OCI-LY3 (cell line): ENCODE results near the gene SAMD13.

ENCODE experiments used
- H2AFZ ChIP-seq: fragments of 200-600, 300-600 bp; shearing (Covaris generic); 2 replicates; pipeline ENCODE4 v1.6.0; 2014; ENCODE audit warnings: antibody characterized with exemption, low read depth, low read length
- H3K27ac ChIP-seq: fragments of 200-600, 300-600 bp; sonication (generic); 2 replicates; pipeline ENCODE4 v1.5.1; 2014; ENCODE audit warnings: mild to moderate bottlenecking, low read length, moderate library complexity, mixed read lengths
- H3K27me3 ChIP-seq: fragments of 200-600, 300-600 bp; sonication (generic); 2 replicates; pipeline ENCODE4 v1.6.1; 2014; ENCODE audit warnings: low read depth, low read length, mixed read lengths
- H3K36me3 ChIP-seq: fragments of 200-600, 300-600 bp; sonication (generic); replicated peaks from 2 replicates; pipeline ENCODE3; 2014; ENCODE audit warnings: low read depth, low read length, mixed read lengths
- H3K4me1 ChIP-seq: fragments of 300-600, 200-600 bp; sonication (generic); 2 replicates; pipeline ENCODE4 v1.6.1; 2014; ENCODE audit warnings: low read length, mixed read lengths
- H3K4me2 ChIP-seq: fragments of 200-600, 300-600 bp; sonication (generic); 2 replicates; pipeline ENCODE4 v1.6.1; 2014; ENCODE audit warnings: low read length, mixed read lengths
- H3K4me3 ChIP-seq: fragments of 300-600, 200-600 bp; sonication (generic); 2 replicates; pipeline ENCODE4 v1.5.1; 2014; ENCODE audit warnings: antibody characterized with exemption, mild to moderate bottlenecking, low read length, moderate library complexity
- H3K79me2 ChIP-seq: fragments of 300-600, 200-600 bp; shearing (Covaris generic); 2 replicates; pipeline ENCODE4 v1.6.1; 2014; ENCODE audit warnings: mild to moderate bottlenecking, low read length, mixed read lengths
- H3K9ac ChIP-seq: fragments of 300-600, 200-600 bp; shearing (Covaris generic); 2 replicates; pipeline ENCODE4 v1.6.0; 2014; ENCODE audit warnings: mild to moderate bottlenecking, low read length, moderate library complexity
- H3K9me3 ChIP-seq: fragments of 200-600, 300-600 bp; shearing (Covaris generic); 2 replicates; pipeline ENCODE4 v1.6.1; 2014; ENCODE audit warnings: low read length, mixed read lengths; ENCODE audit not compliant: insufficient read depth
- H4K20me1 ChIP-seq: fragments of 200-600, 300-600 bp; sonication (generic); 2 replicates; pipeline ENCODE4 v1.6.1; 2016; ENCODE audit warnings: low read length, mixed read lengths; ENCODE audit not compliant: insufficient read depth
- EZH2phosphoT487 ChIP-seq: fragments of 200-600 bp; shearing (Covaris generic); IDR thresholded peaks from 2 replicates; pipeline ENCODE4 v1.6.1; 2018; ENCODE audit warnings: antibody characterized with exemption, mixed run types, low read depth
- TF ChIP-seq, protein P1 (sequence below): fragments of 200-600, 300-600 bp; sonication (generic); IDR thresholded peaks from 2 replicates; pipeline ENCODE4 v1.5.1; 2014; ENCODE audit warnings: antibody characterized with exemption, low read length, low read depth

Gene SAMD13

GRCh38 chr1:84260852-84261518, 40.5 kb upstream of the SAMD13 start:
- no peak overlapping the region for H3K27ac ChIP-seq
- no peaks in the 10 kb centered on the region for H3K9me3 ChIP-seq
- H3K9ac ChIP-seq: no peak overlapping the region
- H3K27me3 ChIP-seq: no peaks in the 10 kb centered on the region
- no peaks in the 10 kb centered on the region for H4K20me1 ChIP-seq
- H3K4me3 ChIP-seq: no peak overlapping the region
- TF ChIP-seq, protein P1, sequence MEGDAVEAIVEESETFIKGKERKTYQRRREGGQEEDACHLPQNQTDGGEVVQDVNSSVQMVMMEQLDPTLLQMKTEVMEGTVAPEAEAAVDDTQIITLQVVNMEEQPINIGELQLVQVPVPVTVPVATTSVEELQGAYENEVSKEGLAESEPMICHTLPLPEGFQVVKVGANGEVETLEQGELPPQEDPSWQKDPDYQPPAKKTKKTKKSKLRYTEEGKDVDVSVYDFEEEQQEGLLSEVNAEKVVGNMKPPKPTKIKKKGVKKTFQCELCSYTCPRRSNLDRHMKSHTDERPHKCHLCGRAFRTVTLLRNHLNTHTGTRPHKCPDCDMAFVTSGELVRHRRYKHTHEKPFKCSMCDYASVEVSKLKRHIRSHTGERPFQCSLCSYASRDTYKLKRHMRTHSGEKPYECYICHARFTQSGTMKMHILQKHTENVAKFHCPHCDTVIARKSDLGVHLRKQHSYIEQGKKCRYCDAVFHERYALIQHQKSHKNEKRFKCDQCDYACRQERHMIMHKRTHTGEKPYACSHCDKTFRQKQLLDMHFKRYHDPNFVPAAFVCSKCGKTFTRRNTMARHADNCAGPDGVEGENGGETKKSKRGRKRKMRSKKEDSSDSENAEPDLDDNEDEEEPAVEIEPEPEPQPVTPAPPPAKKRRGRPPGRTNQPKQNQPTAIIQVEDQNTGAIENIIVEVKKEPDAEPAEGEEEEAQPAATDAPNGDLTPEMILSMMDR: no peak
- TF ChIP-seq EZH2phosphoT487: no peak
- H3K4me1 ChIP-seq: no peaks in the 10 kb centered on the region
- H3K36me3 ChIP-seq: no peaks in the 10 kb centered on the region
- H3K79me2 ChIP-seq: no peaks in the 10 kb centered on the region
- no peak overlapping the region for H3K4me2 ChIP-seq
- no peak overlapping the region for H2AFZ ChIP-seq

- no peaks in the 10 kb centered on the region for H3K27me3 ChIP-seq
- no peak overlapping the region for H3K27ac ChIP-seq
- no peaks in the 10 kb centered on the region for H4K20me1 ChIP-seq
- no peaks in the 10 kb centered on the region for H3K36me3 ChIP-seq
- H3K9me3 ChIP-seq: no peaks in the 10 kb centered on the region
- TF ChIP-seq, protein P1: no peak
- no peak for TF ChIP-seq EZH2phosphoT487
- no peak overlapping the region for H3K4me3 ChIP-seq
- H3K9ac ChIP-seq: no peak overlapping the region
- no peak overlapping the region for H2AFZ ChIP-seq
- no peak overlapping the region for H3K4me2 ChIP-seq
- no peaks in the 10 kb centered on the region for H3K79me2 ChIP-seq
- H3K4me1 ChIP-seq: no peaks in the 10 kb centered on the region
These were observed 36.5 kb upstream of the SAMD13 start for GRCh38 chr1:84264961-84265360.

DNA sequence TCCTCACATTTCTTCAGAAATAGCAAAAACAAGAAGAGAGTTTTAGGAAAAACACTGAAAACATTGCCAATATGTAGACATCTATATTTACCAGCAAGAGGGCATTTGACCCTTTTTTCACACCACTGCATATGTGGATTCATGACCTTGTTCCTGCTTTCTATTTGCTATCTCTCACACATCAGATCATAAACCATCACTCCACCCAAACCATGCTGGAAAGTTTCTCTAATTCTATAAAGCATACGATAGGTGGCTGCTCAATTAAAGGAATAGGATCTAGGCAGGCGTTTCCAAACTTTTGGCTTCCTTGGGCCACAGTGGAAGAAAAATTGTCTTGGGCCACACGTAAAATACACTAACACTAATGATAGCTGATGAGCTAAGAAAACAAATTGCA, 35.6 kb upstream of the SAMD13 start:
- no peaks in the 10 kb centered on the region for H3K27me3 ChIP-seq
- TF ChIP-seq, protein P1: no peak
- TF ChIP-seq EZH2phosphoT487: no peak
- no peak overlapping the region for H3K4me3 ChIP-seq
- no peak overlapping the region for H2AFZ ChIP-seq
- H3K36me3 ChIP-seq: no peaks in the 10 kb centered on the region
- H3K27ac ChIP-seq: no peak overlapping the region
- H3K4me2 ChIP-seq: no peak overlapping the region
- H3K9me3 ChIP-seq: no peaks in the 10 kb centered on the region
- H3K4me1 ChIP-seq: peaks cover 1% of the 10 kb centered on the region
- no peaks in the 10 kb centered on the region for H3K79me2 ChIP-seq
- H4K20me1 ChIP-seq: no peaks in the 10 kb centered on the region
- H3K9ac ChIP-seq: no peak overlapping the region

GRCh38 chr1:84266748-84267147, 34.8 kb upstream of the SAMD13 start:
- no peaks in the 10 kb centered on the region for H4K20me1 ChIP-seq
- no peaks in the 10 kb centered on the region for H3K27me3 ChIP-seq
- no peak overlapping the region for H3K27ac ChIP-seq
- no peak overlapping the region for H3K4me2 ChIP-seq
- no peak overlapping the region for H3K9ac ChIP-seq
- no peaks in the 10 kb centered on the region for H3K9me3 ChIP-seq
- no peaks in the 10 kb centered on the region for H3K79me2 ChIP-seq
- no peak overlapping the region for H3K4me3 ChIP-seq
- no peak overlapping the region for H2AFZ ChIP-seq
- no peaks in the 10 kb centered on the region for H3K36me3 ChIP-seq
- no peak for TF ChIP-seq EZH2phosphoT487
- TF ChIP-seq, protein P1: no peak
- H3K4me1 ChIP-seq: peaks cover 9% of the 10 kb centered on the region
